Stimulated activated CD8-positive, alpha-beta memory T cell treated with anti-CD3 and anti-CD28 coated beads, Interleukin-12 subunit alpha, Interleukin-12 subunit beta, amount 100 ng/mL, for 1 hour (primary cell): ENCODE data around the gene RPS6KA5.
A peak's percentile ranks its signal among the peaks of the same experiment; 100 is the strongest.

Source experiments
- DNase-seq: peaks from one replicate; pipeline ENCODE4 v3.0.0-alpha.2; 2020; ENCODE audit warnings: low read depth

The RPS6KA5 gene

DNA sequence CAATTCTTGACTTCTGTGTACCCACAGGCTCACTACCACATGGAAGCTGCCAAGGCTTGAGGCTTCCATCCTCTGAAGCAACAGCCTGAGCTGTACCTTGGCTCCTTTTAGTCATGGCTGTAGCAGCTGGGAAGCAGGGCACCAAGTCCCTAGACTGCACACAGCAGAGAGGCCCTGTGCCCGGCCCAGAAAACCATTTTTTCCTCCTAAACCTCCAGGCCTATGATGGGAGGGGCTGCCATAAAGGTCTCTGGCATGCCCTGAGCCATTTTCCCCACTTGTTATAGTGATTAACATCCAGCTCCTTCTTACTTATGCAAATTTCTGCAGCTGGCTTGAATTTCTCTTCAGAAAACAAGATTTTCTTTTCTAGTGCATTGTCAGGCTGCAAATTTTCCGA, 121.8 kb downstream of the RPS6KA5 start:
- no peak for DNase-seq

DNA sequence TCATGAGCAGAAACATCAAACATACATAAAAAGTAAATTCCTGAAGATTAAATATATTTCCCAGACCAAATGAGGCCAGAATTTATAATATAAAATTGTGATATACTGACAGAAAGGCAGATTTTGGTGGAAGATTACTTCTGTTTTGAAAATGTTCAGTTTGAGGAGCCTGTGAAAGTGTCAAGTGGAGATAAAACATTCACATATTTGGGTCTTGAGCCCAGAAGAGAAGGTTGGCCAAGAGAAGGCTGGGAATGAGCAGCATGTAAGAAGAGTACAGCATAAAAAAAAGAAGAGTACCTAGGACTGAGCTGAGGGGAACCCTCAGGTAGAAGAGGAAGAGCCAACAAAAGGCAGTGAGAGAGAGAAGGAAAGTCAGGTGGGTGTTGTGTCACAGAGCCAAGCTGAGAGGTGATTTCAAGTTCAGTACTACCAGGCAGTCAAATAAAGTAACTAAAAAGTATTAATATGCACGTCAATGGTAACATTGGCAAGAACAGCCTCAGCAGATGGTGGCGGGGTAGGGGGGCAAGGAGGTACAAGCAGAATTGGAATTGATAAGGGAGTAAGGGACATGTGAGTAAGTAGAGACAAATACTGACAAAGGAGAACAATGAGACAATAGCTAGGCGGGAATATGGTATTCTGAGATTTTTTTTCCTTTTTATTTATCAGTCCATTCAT, 123.5 kb downstream of the RPS6KA5 start:
- no peak for DNase-seq

GRCh38 chr14:90924621-90925340, 135.7 kb downstream of the RPS6KA5 start:
- no peak for DNase-seq

- no peak for DNase-seq
Measured at GRCh38 chr14:90922141-90922540, 138.3 kb downstream of the RPS6KA5 start.

- no peak for DNase-seq
Measured at GRCh38 chr14:90911121-90911520, 149.3 kb downstream of the RPS6KA5 start.

DNA sequence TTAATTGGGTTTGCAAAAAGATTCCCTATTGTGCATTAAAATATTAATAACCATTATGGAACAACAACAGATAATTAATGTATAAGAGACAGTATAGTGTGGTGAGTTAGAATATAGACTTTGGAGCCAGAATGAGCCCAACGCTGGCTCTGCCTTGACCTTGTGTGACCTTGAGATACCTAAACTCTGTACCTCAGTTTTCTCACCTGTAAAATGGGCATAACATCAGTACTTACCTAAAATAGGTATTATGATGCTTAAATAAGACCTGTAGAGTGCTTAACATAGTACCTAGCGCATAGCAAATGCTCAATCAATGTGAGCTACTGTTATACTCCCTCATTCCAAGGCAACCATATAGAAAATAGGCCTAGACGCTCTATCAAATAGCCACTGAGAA, 153.3 kb downstream of the RPS6KA5 start:
- no peak for DNase-seq

DNA sequence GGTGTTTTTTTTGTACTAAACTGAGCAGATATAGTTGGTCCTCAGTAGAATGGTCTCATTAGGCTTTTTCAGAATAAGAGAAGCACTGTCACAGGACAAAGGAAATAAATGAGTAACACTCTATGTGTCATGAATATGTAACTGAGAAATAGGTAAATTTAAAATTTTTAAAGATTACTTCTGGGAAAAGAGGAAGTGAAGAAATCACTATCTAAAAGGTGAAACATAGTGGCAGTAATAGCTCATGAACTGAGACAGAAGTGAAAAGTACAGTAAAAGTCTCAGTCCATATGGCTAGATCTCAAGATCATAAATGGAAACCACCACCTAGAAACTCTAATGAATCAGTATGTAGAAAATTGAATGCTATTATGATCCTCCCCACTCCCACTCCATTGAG, 154.9 kb downstream of the RPS6KA5 start:
- no peak for DNase-seq

GRCh38 chr14:90903101-90903500, 157.3 kb downstream of the RPS6KA5 start:
- DNase-seq: peak; percentile 30

DNA sequence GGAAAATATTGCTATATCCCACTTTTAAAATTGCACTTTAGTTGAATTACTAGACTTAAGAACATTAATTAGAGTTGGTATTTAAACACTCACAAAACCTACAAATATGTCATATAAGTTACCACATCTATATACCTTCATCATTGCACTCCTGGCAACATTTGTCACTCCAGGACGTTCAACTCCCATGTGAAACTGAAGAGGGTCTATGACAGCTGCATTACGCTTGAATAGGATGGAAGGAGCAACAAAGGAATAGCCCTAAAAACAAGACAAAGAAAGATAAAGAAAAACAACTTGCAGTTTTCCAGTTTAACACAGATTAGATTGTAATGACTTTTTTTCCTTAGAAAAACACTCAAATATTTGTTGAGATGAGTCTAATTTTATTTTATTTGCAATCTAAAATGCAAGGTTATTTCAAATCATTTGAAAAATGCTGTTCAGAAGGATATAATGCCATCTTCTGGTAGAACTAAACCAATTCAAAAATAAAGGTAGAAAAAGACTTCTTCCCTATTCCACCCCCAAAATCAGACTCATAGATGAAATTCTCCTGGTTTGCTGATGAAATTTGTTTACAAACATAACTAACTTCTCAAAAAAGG, 159.9 kb downstream of the RPS6KA5 start:
- DNase-seq: no peak

DNA sequence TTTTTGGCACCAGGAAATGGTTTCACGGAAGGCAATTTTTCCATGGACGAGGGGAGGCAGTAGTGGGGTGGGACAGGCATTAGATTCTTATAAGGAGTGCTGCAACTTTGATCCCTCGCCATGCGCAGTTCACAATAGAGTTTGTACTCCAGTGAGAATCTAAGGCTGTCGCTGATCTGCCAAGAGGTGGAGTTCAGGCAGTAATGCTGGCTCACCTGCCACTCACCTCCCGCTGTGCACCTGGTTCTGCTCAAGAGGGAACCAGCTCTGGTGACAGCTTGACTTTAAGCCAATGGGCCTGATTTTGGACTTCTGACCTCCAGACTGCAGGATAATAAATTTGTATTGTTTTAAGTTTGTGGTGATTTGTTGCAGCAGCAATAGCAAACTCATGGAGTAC, 163.4 kb downstream of the RPS6KA5 start:
- DNase-seq: no peak

GRCh38 chr14:90894241-90894640, 166.2 kb downstream of the RPS6KA5 start:
- DNase-seq: no peak

- no peak for DNase-seq
Measured at GRCh38 chr14:90893510-90893909, 166.9 kb downstream of the RPS6KA5 start.

- no peak for DNase-seq
Measured at GRCh38 chr14:90892970-90893369, 167.5 kb downstream of the RPS6KA5 start.

DNA sequence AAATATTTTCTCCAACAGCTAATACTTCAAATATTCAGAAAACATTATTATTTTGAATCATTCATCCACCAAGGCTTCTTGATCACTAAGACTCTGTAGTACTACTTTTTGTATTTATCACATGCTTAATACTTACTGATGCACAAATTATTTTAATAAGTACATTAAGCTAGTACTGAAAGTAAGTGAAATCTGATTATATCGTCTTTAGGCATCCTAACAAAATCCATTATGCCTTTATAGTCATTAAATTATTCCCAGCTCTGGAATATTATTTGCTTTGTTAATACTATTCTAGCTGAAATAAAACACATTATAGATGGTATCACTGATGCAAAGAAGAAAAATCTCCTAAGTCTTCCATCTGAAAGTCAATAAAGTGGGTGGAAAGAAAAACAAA, 169.1 kb downstream of the RPS6KA5 start:
- no peak for DNase-seq

DNA sequence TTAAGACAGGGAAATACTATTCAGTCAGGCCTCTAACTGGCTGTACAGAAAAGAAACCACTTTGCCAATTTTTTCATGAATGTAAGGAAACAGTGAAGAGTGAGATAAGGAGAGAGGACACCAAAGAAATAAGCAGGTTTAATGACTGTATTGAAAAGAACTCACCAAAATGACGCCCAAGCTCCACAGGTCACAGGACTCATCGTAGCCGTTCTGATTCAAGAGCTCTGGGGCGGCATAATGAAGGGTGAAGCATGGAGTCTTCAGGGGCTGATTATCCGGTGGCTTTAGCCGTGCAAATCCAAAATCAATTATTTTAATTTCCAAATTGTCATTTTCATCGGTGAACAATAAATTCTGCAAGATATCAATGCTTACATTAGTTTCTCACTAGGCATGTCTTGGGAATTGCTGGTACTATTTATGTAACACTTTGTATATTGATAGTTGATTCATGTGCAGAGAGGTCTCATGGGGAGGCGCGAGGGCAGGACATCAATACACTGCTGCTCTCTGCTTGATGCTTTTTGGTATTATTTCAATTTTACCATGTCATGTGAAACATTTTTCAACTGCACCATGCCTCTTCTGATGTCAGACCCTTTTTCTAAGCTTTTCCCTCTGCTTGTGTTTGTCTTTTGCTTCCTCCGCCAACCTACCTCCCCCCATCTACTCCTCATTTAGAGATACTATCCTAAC, 170.0 kb downstream of the RPS6KA5 start:
- DNase-seq: no peak

GRCh38 chr14:90886297-90886815, 174.1 kb downstream of the RPS6KA5 start:
- DNase-seq: no peak

DNA sequence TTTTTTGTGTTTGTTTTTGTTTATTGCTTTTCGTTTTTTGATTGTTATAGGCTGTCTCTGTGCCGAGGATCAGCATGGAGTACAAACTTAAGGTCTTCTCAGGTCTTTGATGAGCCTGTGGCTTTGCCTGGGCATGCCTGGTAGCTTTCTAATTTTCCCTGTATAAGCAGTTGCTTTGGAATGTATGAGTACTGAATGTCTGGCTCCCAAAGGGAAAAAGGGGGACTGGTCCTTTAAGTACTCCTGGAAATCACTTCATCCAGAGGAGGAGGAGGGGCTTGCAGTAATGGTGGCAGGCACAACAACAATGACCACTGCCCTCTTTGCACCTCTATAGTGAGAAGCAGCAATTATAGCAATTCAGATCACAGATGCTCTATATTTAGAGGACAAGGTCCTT, 176.7 kb downstream of the RPS6KA5 start:
- no peak for DNase-seq

DNA sequence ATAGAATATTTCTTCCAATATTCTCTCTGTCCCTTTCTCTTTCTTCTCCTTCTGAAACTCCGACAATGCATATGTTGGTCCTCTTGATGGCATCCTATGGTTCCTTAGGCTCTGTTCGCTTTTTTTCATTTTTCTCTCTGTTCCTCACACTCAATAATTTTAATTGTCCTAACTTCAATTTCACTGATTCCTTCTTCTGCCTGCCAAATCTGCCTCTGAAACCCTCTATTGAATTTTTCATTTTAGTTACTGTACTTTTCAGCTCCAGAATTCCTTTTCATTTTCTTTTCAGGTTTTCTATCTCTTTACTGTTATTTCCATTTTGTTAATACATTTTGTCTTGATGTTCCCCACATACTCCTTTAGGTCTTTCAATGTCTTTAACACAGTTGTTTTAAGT, 177.2 kb downstream of the RPS6KA5 start:
- no peak for DNase-seq

GRCh38 chr14:90880282-90880681, 180.2 kb downstream of the RPS6KA5 start:
- DNase-seq: no peak

GRCh38 chr14:90874599-90874998, 185.8 kb downstream of the RPS6KA5 start:
- no peak for DNase-seq

DNA sequence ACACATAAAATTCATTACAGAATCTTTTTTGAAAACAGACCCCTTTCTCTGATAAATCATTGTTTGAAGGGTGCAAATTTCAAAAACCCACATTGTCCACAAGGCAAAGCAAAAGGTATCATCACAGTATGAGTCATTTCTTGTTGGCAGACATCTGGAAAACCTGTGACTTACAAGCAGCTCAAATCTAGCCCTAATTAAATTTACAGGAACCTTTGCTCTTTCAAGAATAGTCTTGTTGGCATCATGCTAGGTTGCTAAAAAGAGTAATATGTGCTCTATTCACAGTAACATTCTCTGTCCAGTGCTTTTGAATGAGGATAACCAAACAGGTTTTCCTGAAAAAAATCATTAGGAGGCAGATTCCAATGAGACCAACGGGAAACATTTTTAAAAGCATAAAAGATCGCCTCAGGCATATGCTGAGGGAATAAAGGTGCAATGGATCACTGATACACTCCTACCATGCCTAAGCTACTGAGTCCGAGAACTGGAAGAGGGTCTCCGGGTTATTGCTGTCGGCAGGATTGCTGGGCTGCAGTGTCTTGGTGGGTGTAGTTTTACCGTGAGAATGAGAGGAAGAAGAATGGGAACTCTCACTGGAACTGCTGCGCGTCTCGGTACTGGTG, 188.7 kb downstream of the RPS6KA5 start:
- DNase-seq: no peak

- no peak for DNase-seq
Measured at GRCh38 chr14:90870950-90871604, 189.4 kb downstream of the RPS6KA5 start.
